GM19023 (cell line): ENCODE data around the gene NLK.
"Not testable (repeated sequence)": the region's sequence is repeated elsewhere in the genome, so short reads cannot be mapped to it uniquely, and the experiment has no call there.

Experiments
- ATAC-seq: cut with Tn5 transposase; IDR thresholded peaks from one replicate; pipeline ENCODE4 v1.9.1; 2021; ENCODE audit warnings: mild to moderate bottlenecking, moderate library complexity; ENCODE audit not compliant: unreplicated experiment

Gene NLK

DNA sequence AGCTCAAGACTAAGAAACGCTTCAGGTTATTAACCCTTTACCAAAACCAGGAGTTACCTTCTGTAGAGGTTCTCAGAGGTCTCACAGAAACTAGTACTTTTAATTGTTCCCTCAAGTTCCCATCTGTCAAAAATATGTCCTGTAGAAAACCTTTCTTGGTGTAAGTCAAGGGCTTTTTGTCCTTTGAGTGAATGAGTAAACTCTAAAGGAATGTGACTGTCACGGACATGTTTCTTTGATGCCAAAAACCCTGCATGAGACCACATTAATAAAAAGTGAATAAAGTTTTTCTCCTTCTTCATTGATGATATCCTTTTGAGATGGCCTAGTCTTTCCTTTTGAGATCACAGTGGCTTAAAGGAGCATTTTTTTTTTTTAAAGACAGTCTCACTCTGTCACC is 102.9 kb downstream of the NLK start:
- ATAC-seq: no peak

GRCh38 chr17:28147017-28147416 is 104.5 kb downstream of the NLK start:
- ATAC-seq: no peak

- ATAC-seq: no peak
These were observed 108.5 kb downstream of the NLK start for GRCh38 chr17:28151001-28151400.

- no peak for ATAC-seq
These were observed 111.7 kb downstream of the NLK start for GRCh38 chr17:28154214-28154613.

DNA sequence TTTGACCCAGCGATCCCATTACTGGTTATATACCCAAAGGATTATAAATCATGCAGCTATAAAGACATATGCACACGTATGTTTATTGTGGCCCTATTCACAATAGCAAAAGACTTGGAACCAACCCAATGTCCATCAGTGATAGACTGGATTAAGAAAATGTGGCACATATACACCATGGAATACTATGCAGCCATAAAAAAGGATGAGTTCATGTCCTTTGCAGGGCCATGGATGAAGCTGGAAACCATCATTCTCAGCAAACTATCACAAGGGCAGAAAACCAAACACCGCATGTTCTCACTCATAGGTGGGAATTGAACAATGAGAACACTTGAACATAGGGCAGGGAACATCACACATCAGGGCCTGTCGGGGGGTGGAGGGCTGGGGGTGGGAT is 112.9 kb downstream of the NLK start:
- ATAC-seq: not testable (repeated sequence)

- ATAC-seq: no peak
These were observed 116.5 kb downstream of the NLK start for GRCh38 chr17:28159004-28159403.

GRCh38 chr17:28159924-28160323 is 117.4 kb downstream of the NLK start:
- no peak for ATAC-seq

DNA sequence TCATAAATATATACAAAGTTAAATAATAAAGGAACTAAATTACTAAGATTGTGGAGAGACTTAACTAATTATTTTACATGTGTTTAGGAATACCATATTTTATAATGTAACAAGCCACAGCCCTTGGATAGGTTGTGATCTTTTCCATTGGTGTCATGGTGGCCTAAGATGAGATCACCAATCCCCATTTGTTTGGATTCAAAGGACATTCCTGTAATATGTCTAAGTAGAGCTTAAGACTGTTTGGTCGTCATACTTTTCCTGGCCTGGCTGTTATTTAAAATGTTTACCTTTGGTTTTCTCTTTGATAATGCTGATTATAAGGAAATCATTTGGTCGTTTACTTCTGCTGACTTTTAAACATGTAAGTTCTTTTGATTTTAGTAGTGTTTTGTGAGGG is 118.1 kb downstream of the NLK start:
- ATAC-seq: no peak

- ATAC-seq: no peak
These were observed 118.8 kb downstream of the NLK start for GRCh38 chr17:28161311-28161710.

DNA sequence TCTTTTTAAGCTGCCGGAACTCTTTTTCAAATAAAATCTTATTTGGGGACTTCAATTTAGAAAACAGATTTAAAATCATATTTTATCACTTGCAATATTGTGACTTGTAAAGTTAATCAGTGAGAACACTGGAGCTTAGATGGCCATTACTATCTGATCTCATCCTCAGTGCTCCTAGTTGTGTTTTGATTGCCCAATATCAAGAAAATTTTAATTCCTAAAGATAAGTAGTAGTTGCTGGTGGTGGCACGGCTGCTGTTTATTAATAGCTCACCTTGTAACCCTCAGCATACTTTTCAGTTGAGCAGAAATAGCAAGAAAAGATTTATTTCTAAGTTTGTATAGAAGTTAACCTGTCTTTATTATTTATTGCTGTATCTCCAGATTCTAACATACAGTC is 124.0 kb downstream of the NLK start:
- ATAC-seq: no peak

GRCh38 chr17:28169621-28170349 is 127.3 kb downstream of the NLK start:
- no peak for ATAC-seq

GRCh38 chr17:28170771-28171170 is 128.3 kb downstream of the NLK start:
- ATAC-seq: no peak

DNA sequence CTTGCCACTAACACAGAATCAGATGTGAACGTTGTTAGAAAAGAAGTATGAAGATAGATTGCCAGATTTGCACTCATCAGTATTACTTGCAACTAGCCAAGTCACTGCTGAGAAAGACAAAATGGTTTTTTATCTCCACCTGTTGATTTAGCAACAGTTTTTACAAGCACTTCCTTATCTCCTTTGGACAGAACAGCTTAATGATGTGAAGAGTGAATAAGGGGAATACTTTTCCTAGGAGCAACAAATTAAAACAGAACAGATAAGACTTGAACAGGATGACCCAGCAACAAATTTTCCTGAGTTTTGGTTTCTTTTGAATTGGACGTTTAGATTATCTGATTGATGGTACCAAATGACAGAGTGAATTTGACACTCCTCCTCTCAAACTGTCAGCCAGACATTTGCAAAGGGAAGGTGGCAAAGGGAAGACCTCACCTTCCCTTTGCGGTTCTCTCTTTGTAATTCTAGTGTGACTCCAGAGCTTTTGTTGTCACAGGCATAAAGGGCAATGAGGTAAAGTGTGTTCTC is 130.6 kb downstream of the NLK start:
- no peak for ATAC-seq

DNA sequence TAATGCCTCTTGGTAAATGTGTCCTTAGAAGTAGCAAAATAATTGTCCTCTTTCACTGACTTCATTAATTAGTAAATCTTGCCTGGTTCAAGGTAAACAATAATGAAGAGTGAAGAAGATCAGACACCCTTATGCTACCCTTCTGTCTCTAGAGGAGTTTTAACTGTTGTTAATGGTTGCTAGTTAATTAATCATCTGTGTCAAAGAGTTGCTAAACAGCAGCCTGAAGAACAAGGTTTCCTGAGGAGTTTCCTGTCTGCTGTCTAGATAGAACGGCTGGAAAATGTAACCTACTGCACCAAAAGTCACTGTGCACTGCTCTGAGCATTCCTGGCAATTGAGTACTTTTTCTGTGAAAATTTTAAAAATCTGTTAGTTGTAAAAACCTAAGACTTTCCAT is 131.3 kb downstream of the NLK start:
- ATAC-seq: no peak

GRCh38 chr17:28174352-28175046 is 132.0 kb downstream of the NLK start:
- ATAC-seq: no peak

DNA sequence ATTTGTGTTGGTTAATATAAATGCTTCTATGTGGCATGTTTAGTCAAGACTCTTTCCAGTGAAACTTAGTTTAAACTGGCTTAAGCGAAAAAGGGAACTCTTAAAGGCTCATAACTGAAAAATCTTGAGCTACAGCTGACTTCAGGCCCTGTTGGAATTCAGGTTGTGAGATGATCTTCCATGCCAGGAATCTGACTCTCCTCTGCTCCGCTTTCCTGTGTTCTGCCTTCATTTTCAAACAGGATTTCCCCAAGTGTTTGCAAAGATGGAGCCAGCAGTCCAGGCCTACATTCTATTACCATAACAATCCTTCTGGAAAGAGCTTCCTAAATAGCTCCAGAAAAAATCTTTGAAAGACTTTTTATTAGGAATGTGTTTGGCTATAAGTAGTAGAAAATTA is 134.9 kb downstream of the NLK start:
- ATAC-seq: no peak

GRCh38 chr17:28178800-28179199 is 136.3 kb downstream of the NLK start:
- no peak for ATAC-seq

- no peak for ATAC-seq
These were observed 138.0 kb downstream of the NLK start for GRCh38 chr17:28180449-28180848.

DNA sequence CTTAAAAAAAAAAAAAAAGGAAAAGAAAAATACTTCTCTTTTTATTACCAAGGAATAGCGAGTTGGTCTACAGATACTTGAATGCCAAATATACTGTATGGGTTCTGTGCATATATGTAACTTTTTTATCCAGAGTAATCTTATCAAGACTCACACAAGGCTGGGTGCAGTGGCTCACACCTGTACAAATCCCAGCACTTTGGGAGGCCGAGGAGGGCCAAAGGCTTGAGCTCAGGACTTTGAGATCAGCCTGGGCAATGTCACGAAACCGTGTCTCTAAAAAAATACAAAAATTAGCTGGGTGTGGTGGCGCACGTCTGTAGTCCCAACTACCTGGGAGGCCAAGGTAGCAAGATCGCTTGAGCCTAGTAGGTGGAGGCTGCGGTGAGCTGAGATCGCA is 139.1 kb downstream of the NLK start:
- no peak for ATAC-seq

GRCh38 chr17:28182559-28182958 is 140.1 kb downstream of the NLK start:
- ATAC-seq: no peak

DNA sequence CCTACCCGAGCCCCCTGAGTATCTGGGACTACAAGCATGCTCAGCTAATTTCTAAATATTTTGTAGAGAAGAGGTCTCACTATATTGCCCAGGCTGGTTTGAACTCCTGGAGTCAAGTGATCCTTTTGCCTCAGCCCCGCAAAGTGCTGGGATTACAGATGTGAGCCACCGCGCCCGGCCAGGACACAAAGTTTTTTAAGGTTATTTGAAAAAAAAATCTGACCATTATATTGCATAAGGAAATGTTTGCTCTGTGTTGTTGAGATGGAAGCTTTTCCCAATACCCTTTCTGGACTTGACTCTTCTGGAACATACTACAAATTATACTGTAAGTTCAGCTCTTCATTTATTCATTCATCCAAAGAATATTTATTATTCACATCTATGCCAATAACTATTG is 143.2 kb downstream of the NLK start:
- ATAC-seq: no peak

- ATAC-seq: not testable (repeated sequence)
These were observed 144.0 kb downstream of the NLK start for GRCh38 chr17:28186472-28186871.
